AML-193 (cell line): Measurements from ENCODE around the gene KCNIP3.
"Not testable (repeated sequence)": the region's sequence is repeated elsewhere in the genome, so short reads cannot be mapped to it uniquely, and the experiment has no call there.

Experiments
- DNase-seq, 2 experiments: peaks; one replicate each; lab custom pipeline; 2025; lab: John Stamatoyannopoulos, UW

Gene KCNIP3

DNA sequence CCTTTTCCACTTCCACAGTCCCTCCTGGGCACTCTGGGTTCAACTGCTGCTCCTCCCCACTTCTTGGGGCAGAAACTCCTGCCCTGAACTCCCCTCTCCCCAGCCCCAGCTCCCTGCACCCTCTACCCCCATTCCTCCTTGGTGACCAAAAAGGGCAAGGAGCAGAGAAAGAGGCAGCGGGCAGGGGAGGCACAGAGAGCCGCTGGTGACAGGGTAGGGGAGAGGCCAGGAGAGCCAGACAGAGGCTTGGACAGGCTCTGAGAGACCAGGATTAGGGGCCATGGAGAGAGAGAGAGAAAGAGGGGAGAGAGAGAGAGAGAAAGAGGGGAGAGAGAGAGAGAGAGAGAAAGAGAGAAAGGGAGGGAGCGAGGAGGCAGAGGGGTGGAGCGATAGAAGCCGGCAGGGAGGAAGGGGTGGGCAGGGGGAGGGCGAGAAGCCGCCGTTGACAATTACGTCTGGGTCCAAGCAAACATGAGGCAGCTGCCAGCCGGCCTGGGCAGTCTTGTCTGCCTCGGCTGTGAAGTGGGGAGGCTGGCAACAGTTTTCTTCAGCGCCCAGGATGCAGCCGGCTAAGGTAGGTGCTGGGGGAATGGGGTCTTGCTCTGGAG, at the start of gene KCNIP3:
Gene KCNIP3, plus strand, starts transcription at position 468 of the 608 bp plus-strand sequence. Its CDS starts 92 bp downstream, at position 560.
- no peak for DNase-seq

DNA sequence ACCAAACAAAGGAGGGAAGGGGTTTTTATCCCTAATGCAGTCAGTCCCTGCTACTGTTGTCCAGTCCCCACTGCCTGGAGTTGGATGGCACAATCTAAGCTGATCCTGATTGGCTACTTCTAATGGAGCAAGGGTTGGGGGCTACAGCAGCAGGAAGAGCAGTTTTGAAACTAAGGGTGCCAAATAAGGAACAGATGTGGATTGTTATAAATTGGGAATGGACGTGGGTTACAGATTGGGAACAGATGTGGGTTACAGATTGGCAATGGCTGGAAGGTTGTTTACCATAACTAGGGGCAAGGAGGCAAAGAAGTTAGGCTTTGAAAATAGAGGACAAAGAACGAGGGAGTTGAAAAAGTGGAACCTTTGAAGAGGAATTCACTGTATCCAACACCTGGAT, 38.9 kb upstream of the KCNIP3 start:
- DNase-seq = no peak

GRCh38 chr2:95260028-95261023, 36.8 kb upstream of the KCNIP3 start:
- DNase-seq = peak; percentile 60 to 71

- no peak for DNase-seq
Measured at GRCh38 chr2:95261602-95262001, 35.5 kb upstream of the KCNIP3 start.

DNA sequence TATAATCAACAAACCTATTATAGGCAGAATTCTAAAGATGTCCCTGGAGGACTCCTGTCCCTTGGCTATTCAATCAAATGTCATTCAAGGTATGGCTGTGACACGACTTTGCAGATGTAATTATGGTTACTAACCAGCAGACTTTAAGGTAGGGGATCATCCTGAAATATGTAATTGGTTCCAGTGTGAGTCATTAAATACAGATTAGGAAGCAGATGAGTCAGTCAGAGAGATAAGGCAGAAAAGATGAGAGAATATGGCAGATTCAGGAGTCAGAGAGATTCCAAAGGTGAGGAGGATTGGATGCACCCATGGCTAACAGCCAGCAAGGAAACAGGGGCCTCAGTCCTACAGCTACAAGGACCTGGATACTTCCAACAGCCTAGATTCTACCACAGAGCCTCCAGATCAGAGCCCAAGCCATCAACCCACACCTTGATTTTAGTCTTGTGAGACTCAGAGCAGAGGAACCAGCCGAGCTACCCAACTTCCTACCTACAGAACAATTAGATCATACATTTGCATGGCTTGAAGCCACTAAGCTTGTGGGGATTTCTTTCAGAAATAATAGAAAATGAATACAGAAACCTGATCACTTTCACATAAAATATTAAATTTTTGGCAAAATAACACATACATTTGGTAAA, 34.1 kb upstream of the KCNIP3 start:
- DNase-seq = no peak

GRCh38 chr2:95264624-95265023, 32.5 kb upstream of the KCNIP3 start:
- no peak for DNase-seq

- DNase-seq = no peak
Measured at GRCh38 chr2:95265182-95265581, 32.0 kb upstream of the KCNIP3 start.

- DNase-seq = no peak
Measured at GRCh38 chr2:95266781-95267430, 30.2 kb upstream of the KCNIP3 start.

GRCh38 chr2:95267458-95268210, 29.5 kb upstream of the KCNIP3 start:
- DNase-seq = no peak

DNA sequence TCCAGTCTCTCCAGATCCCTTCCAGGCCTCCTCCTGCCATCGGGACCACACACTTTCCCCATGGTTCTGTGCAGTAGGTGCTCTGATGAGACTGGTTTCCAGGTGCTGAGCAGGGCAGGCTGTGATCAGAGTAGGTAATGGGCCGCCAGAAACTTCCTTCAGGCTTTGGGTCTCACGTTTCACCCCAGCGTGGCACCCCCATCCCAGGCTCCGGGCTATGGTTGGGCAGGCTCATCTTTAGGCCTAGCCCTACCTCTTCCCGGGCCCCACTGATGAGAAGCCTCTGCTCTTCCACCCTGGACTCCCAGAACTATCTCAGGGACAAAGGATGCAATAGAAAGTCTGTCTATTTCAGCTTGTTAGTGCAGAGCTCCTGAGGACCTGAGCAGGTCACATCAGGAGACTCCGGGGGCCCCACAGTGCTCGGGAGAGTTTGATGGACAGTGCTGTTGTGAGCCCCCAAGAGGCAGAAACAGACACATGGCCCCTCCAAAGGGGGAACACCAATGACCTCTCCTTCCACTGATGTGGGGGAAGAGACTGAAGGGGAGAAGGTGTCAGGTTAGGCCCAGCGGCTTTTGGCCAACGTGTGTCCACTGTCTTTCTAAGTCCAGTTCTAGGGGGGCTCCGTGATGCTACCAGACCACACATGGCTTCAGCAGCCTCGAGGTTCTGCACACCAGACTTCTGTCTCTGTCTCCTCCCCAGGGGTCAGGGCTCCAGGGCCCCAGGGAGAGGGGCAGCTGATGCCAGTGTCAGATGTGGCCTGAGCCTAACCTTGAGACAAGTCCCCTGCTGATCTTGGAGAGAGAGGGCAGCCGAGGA, 28.7 kb upstream of the KCNIP3 start:
- DNase-seq = no peak

DNA sequence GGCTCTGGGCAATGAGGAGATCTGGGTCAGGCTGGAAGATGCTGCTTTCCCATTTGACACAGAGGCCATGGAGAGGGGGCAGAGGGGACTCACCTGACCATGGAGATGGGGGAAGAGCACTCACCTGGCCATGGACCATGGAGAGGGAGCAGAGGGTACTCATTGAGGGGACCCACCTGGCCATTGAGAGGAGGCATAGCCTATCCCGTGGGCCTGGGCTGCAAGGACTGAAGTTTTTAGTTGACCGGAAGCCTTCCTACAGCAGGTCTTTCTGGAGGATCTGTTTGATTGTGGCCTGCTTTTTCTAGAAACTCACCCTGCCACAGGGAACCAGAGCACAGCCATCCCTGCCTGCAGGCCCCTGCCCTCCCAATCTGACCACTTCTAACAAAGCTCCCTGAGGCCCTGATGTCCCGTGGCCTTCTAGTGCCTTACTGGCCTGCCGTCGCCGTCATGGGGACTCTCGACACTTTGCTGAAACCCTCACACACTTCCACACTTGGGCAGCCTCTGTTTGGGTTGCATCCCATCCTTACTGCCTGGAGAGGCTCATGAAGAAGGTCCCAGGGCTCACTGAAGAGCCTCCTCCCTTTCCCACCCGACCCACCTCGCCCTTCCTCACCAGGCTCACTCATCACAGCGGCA, 28.0 kb upstream of the KCNIP3 start:
- no peak for DNase-seq

DNA sequence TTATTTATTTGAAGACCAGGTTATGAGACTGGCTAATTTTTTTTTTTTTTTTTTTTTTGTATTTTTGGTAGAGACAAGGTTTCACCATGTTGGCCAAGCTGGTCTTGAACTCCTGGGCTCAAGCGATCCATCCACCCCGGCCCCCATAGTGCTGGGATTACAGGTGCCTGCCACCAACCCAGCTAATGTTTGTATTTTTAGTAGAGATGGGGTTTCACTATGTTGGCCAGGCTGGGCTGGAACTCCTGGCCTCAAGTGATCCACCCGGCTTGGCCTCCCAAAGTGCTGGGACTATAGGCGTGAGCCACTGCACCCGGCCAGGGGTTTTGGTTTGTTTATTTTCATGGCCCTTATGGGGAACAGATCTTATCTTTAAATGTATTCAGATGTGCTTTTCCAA, 27.4 kb upstream of the KCNIP3 start:
- DNase-seq = not testable (repeated sequence)

DNA sequence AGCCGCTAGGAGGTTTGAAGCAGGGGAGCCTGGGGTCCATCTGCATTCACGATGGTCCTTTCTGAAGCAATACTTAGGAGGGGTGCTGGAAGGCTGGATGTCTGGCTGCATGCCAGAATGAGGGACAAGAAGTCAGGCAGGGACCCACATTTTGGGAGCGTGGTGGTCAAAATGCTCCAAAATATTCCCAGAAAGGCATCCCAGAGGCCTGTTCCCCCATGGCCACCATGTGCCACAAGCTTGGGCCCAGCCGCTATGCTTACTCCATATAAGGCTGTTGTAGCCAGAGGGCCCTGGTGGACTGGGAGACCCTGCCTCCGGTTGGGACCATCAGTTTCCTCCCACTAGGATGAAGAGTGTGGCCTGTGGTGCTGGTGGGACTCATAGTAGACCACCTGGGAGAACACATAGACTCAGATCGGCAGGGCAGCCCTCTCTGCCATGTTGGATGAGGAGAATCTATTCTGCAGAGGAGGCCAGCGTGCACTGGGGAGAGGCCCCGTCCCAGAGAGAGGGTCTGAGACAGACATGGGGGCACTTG, 26.5 kb upstream of the KCNIP3 start:
- DNase-seq = no peak

DNA sequence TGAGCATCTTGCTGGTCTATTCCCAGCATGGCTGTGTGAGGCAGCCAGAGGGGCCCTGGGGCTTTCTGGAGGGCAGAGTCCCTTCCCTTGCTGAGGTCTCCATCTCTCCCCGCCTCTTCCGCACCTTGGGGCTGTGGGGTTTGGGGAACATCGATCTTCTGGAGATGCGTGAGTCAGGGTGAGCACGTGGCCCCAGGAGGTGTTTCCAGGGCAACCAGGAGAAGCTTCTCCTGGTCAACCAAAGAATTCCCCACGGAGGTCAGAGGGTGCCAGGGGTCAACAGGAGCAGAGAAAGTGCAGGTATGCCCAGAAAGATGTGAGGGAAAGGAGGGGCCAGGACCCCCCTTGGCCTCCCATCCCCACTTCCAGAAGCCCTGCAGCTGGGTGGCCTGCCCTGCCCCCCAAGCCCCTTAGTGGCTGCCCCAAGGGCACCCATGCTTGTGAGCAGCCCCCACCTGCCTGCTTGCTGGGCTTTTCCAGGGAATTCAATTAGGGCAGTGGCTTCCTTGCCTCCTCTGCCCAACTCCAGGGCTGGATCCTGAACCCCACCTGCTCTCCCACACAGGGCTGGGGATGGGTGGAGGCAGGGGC, 25.7 kb upstream of the KCNIP3 start:
- no peak for DNase-seq

DNA sequence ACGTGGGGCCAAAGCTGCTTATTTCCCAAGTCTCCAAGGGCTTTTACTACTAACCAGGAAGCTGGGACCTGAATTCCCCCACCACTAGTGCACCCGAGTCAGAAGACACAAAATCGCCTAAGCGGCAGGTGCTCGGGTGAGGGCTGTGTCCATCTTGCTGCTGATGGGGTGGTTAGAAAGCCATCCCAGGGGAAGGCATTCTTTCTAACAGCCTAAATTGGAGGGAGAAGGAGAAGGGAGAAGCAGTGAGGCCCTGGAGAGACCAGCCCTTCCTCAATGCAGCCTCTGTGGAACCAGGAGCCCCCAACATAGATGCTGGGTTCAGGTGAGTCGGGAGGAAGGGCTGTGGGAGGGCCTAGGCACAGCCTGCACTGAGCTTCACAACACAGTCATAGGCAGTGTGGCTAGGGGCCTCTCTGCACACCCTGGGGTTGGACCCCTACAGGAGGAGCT, 24.8 kb upstream of the KCNIP3 start:
- DNase-seq = no peak

- DNase-seq = no peak
Measured at GRCh38 chr2:95272781-95273180, 24.4 kb upstream of the KCNIP3 start.

- DNase-seq = no peak
Measured at GRCh38 chr2:95273566-95274290, 23.4 kb upstream of the KCNIP3 start.

GRCh38 chr2:95274291-95275150, 22.6 kb upstream of the KCNIP3 start, which contains the start of gene PROM2:
Gene PROM2 (plus strand): TSS chr2:95274449. CDS start chr2:95274586, 137 bp downstream.
- DNase-seq = no peak
